ENCODE results near the gene RAD51B.
A peak's percentile ranks its signal among the peaks of the same experiment; 100 is the strongest.

GRCh38 chr14:68210729-68211299, 391.2 kb downstream of the RAD51B start:
- TF ChIP-seq POLR2A (IDR thresholded peaks at IDR 0.05): no peak
- no peak for TF ChIP-seq CTCF (IDR thresholded peaks at IDR 0.05)
- TF ChIP-seq POLR2AphosphoS5 (IDR thresholded peaks at IDR 0.05): peak in 1 of 3 donors; percentile 21
